ENCODE results near the gene EGFL6.

EGFL6 gene, protein sequence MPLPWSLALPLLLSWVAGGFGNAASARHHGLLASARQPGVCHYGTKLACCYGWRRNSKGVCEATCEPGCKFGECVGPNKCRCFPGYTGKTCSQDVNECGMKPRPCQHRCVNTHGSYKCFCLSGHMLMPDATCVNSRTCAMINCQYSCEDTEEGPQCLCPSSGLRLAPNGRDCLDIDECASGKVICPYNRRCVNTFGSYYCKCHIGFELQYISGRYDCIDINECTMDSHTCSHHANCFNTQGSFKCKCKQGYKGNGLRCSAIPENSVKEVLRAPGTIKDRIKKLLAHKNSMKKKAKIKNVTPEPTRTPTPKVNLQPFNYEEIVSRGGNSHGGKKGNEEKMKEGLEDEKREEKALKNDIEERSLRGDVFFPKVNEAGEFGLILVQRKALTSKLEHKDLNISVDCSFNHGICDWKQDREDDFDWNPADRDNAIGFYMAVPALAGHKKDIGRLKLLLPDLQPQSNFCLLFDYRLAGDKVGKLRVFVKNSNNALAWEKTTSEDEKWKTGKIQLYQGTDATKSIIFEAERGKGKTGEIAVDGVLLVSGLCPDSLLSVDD

GRCh38 chrX:13569479-13570260 lies at the start of gene EGFL6:
Gene EGFL6 (plus strand): TSS chrX:13569601. CDS start chrX:13569862, 261 bp downstream.
- DNase-seq (ENCODE audit: extremely low read depth, low read depth), result no peak
- TF ChIP-seq CTCF (IDR thresholded peaks at IDR 0.05; ENCODE audit: low read depth, low read length), result no peak

- no peak for DNase-seq (ENCODE audit: extremely low read depth, low read depth)
- TF ChIP-seq CTCF (IDR thresholded peaks at IDR 0.05; ENCODE audit: low read depth, low read length), result no peak
These were observed 49.0 kb upstream of the EGFL6 start for GRCh38 chrX:13520351-13520750.

DNA sequence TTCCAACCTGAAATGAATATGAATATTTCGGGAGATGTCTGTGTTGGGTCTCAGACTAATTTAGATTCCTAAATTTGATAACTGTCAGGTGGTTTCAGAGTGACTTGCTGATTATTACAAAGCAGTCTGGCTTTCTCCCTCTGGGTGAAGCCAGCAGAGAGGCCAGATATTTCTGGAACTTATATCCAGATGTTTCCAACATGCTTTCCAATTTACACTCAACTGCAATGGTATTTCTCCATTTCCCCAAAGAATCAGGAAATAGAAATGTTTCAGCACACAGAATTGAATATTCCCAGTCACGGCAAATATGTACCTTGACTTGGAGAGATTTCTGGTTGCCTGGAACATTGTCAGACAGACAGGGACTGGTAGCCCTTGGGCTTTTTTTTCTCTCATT lies 48.5 kb upstream of the EGFL6 start:
- TF ChIP-seq CTCF (IDR thresholded peaks at IDR 0.05; ENCODE audit: low read depth, low read length), result no peak
- no peak for DNase-seq (ENCODE audit: extremely low read depth, low read depth)

DNA sequence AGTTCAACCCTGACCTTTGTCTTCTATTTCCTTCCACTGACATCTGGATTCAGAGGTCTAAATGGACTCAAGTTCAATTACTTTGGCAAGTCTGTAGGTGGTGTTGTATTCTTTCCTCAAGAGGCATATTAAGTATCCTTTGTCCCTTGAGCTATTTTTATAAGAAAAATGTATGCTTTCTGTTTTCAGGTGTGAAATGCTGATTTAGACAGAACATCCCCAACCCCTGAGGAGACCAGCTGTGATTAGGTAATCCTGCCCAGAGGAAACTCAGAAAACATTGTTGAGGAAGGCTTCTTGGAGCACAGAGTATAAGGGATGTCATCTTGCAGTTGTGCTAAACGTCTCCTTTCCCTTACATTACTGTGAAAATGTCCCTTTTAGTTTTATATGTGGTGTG lies 46.6 kb upstream of the EGFL6 start:
- TF ChIP-seq CTCF (IDR thresholded peaks at IDR 0.05; ENCODE audit: low read depth, low read length), result no peak
- no peak for DNase-seq (ENCODE audit: extremely low read depth, low read depth)

DNA sequence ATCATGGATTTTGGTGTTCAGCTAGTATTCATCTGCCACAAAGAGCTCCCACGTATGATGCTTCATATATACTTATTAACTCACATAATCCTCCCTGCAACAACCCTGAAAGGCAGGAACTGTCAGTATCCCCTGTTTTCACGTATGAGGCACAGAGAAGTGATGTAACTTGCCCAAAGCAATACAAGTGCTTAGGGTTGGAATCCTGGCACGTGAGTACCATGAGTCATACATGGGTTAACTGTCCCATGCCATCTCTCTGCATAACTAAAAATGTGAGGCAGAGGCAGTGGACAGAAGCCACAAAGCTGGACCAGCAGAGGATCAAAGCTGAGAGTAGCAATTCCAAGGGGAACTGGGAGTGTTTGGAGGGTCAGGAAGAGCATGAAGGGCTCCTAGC lies 35.7 kb upstream of the EGFL6 start:
- TF ChIP-seq CTCF (IDR thresholded peaks at IDR 0.05; ENCODE audit: low read depth, low read length), result no peak
- peak; percentile 7 for DNase-seq (ENCODE audit: extremely low read depth, low read depth)

GRCh38 chrX:13535376-13536165 lies 33.8 kb upstream of the EGFL6 start:
- DNase-seq (ENCODE audit: extremely low read depth, low read depth), result no peak
- no peak for TF ChIP-seq CTCF (IDR thresholded peaks at IDR 0.05; ENCODE audit: low read depth, low read length)
